SIG-M5 treated with dmso at 0.1 percent for 504 hours (cell line): ENCODE data around the gene CSNK1A1L.
A peak's percentile ranks its signal among the peaks of the same experiment; 100 is the strongest.

Experiments
- DNase-seq: peaks from one replicate; lab custom pipeline; 2025; ENCODE audit not compliant: unreplicated experiment; lab: John Stamatoyannopoulos, UW

Gene CSNK1A1L

DNA sequence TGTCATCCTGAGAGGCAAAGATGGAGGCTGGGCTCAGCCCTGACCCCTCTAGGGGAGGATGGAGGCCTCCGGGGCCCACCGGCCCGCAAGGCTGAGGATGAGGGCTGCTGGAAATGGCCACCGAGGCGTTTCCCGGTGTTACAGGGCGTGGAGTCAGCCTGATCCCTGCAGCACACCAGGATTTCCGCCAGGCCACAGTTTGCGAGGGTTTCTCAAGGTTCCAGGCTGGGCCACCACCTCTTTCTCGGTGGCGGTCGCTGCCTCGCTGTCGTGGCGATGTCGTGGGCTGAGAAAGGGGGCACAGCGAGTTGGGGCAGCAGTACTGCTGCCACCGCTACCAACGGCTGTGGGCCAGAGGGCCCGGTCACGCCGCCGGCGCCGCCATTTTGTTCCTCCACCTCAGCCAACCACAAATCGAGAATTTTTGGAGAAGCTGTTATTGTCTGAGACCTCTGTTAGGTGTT is at the start of gene CSNK1A1L:
TSS of gene CSNK1A1L (minus strand) at position 414 of the 464 bp plus-strand sequence. CDS start at position 6, 408 bp downstream.
- DNase-seq, result no peak

GRCh38 chr13:37149380-37149779 is 43.9 kb upstream of the CSNK1A1L start:
- no peak for DNase-seq

DNA sequence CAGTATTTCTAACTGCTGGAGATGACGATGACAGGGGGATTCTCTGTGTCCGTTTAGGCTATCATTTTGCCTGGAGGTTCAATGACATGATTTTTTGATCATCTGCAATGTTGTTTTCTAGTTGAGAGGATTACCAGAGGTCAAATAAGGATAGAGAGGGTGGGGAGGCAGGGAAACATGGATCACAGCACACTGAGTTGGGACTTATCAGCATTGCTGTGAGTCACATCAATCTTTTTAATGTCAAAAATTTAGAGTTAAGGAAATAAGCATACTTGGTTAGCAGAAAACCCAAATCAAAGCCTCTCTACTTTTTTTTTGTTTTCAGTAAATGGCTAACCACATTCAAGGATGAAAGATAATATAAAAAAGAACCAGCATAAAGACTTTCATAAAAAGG is 43.0 kb upstream of the CSNK1A1L start:
- no peak for DNase-seq

GRCh38 chr13:37144661-37145060 is 39.2 kb upstream of the CSNK1A1L start:
- no peak for DNase-seq

DNA sequence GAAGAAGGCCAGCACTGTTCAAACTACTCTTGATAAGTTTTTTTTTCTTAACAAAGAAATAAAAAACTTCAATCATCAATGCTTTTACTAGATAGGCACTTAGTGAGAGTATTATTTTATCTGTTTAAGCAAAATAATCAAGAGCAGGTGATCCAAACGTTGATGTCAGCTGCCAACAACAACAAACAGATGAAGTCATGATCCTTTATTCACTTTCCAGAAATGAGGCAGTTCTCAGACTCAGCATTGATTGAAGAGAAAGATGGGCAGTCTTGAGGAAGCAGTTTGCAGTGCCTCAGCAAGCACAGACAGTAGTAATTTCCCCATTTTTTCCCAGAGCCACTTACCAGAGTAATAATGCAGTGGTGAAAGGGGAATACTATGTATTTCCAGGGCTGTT is 38.4 kb upstream of the CSNK1A1L start:
- DNase-seq, result no peak

DNA sequence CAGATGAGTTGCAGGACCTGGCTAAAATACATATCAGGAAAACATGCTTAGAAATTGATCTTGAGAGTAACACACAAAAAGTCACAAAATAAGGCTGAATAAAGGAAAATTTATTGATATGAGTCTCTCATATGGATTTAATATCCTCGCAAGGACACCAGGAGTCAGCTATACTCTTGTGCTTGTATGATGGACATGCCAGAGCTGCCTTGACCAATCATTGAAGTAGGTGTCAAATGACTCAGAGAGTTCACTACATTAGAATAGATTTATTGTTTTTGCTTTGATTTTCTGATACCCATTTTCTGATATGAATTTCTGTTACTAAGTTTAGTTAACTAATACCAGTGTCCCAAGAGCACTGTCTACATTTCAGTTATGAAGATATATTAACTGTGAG is 37.4 kb upstream of the CSNK1A1L start:
- no peak for DNase-seq

- DNase-seq, result no peak
Measured at GRCh38 chr13:37141011-37141410, 35.5 kb upstream of the CSNK1A1L start.

GRCh38 chr13:37139356-37139755 is 33.9 kb upstream of the CSNK1A1L start:
- no peak for DNase-seq

GRCh38 chr13:37138926-37139325 is 33.5 kb upstream of the CSNK1A1L start:
- DNase-seq, result no peak

- DNase-seq, result peak; percentile 5
Measured at GRCh38 chr13:37138169-37138568, 32.7 kb upstream of the CSNK1A1L start.

DNA sequence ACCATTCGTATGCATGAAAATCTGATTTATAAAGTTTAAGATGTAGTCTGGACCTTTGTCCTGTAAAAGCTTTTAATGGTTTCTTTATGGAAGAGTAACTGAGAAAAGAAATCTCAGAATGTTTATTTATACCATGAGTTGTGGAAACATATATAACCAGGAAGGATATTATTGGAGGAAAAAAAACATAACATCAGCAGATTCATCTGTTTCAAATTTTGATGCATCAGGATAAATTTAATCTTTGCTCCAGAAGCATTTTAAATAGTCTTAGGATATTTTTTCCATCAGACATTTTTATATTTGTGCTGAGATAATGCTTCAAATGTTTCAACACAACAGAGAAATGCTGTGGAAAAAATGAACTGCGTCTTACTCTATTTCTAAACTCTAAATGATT is 31.2 kb upstream of the CSNK1A1L start:
- no peak for DNase-seq

DNA sequence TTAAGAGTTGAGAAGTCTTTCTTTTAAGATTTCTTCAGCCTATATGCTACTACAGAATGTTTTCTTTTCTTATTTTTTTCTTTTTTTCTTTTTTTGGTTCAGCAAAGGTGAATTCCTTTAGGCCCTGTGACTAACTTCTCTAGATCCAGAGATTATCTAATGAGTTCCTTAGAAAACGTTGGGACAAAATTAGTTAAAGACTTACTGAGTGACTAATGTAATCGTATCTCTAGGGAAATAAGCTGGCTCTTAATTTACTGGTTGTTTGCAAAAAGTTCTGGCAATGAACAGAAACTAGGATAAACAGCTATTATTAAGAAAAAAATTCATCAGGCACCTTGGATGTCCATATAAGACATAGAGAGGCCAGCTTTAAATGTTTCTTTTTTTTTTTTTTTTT is 30.7 kb upstream of the CSNK1A1L start:
- DNase-seq, result no peak

GRCh38 chr13:37134411-37135041 is 29.1 kb upstream of the CSNK1A1L start:
- no peak for DNase-seq

- DNase-seq, result no peak
Measured at GRCh38 chr13:37132211-37132610, 26.7 kb upstream of the CSNK1A1L start.

DNA sequence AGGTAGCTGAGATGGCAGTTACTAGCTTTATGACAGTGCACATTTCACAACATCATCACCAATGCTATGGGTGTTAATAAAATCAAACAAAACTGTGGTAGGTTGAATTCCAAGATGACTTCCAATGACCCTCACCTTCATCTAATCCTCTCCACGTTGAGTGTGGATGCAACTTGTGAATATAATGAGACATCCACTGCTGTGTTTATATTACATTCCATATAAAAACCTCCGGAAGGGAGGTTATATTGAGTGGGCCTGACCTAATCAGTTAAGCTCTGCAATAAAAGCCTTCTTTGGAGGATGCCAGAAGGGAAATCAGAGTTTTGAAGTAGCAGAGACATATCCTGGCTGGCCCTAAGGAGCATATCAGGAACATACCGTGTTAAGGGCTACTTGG is 25.6 kb upstream of the CSNK1A1L start:
- DNase-seq, result no peak

DNA sequence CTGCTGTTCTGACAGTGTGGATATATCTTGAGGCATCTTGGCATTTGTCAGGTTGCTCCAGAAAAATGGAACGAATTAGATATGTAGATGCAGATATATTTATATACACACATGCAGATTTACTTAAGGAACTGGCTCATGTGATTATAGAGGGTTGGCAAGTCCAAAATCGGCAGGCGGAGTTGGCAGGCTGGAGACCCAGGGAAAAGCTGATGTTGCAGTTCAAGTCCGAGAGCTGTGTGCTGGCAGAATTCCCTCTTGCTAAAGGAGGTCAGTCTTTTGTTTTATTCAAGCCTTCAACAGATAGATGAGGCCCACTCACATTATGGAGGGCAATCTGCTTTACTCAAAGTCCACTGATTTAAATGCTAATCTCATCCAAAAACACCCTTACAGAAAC is 24.4 kb upstream of the CSNK1A1L start:
- no peak for DNase-seq

GRCh38 chr13:37127691-37128241 is 22.3 kb upstream of the CSNK1A1L start:
- DNase-seq, result no peak

DNA sequence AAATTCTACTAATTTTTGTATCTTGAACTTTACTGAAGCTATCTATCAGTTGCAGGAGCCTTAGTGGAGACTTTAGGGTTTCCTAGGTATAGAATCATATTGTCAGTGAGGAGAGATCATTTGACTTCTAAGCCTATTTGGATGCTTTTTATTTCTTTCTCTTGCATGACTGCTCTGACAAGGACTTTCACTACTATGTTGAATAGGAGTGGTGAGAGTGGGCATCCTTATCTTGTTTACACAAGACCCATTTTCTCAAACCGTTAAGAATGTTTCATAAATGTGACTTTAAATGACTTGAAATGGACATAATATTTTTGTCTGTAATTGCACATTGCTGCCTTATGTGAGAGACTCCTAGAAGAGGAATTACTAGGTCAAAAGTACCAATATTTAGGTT is 17.9 kb upstream of the CSNK1A1L start:
- DNase-seq, result no peak

DNA sequence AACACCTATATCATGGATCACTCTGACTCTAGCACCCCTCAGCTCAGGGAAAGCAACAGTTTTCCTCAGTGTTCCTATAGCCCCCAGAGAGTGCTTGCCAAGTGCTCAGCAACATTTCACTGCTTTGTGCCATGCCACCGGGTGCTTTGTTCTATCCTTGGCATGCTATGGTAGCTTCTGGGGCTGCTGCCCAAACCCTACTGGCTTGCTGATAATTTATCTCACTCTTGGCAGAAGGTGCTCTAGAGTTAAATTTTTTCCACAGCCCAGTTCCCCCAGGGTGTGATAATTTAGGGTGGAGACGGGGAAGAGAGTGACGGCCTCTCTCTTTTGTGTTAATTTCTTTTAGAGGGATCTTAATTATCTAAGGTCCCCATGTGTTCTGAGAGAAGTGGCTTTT is 12.6 kb upstream of the CSNK1A1L start:
- no peak for DNase-seq

- DNase-seq, result no peak
Measured at GRCh38 chr13:37114250-37114649, 8.8 kb upstream of the CSNK1A1L start.

- DNase-seq, result no peak
Measured at GRCh38 chr13:37113534-37113933, 8.1 kb upstream of the CSNK1A1L start.

GRCh38 chr13:37109051-37109678 is 3.7 kb upstream of the CSNK1A1L start:
- DNase-seq, result no peak

DNA sequence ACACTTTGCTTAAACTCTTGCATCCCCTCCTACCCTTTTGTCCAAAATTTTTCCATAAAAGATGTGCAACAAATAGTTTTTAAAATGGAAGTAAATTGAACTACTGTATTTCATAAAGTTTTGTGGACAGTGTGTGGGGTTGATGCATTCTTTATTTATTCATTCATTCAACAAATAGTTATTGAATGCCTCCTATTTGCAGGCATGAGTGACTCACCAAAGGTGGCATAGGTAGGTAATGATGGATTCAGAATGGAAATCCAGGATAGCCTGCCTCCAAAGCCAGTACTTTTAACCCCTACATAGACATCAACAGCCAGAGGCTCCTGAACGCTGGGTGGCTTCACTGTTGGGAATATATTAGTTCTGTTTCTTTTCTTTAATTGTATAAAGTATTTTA is 2.4 kb upstream of the CSNK1A1L start:
- DNase-seq, result no peak
